LNCaP clone FGC (cell line): ENCODE measurements around the gene CACNA1D.

ENCODE experiments used
- DNase-seq: peaks from one replicate; pipeline ENCODE4 v3.0.0-alpha.2; 2011; ENCODE audit warnings: low read depth
- H3K4me3 ChIP-seq: 2 replicates; pipeline ENCODE4 v1.5.1; 2011; ENCODE audit warnings: mild to moderate bottlenecking, low read depth, low read length, control low read depth
- TF ChIP-seq, protein P1 (sequence below): IDR thresholded peaks from 2 replicates; pipeline ENCODE4 v1.5.1; 2012; ENCODE audit warnings: mild to moderate bottlenecking; ENCODE audit not compliant: control insufficient read depth, insufficient read depth; ENCODE audit errors: extremely low read depth

Gene CACNA1D

DNA sequence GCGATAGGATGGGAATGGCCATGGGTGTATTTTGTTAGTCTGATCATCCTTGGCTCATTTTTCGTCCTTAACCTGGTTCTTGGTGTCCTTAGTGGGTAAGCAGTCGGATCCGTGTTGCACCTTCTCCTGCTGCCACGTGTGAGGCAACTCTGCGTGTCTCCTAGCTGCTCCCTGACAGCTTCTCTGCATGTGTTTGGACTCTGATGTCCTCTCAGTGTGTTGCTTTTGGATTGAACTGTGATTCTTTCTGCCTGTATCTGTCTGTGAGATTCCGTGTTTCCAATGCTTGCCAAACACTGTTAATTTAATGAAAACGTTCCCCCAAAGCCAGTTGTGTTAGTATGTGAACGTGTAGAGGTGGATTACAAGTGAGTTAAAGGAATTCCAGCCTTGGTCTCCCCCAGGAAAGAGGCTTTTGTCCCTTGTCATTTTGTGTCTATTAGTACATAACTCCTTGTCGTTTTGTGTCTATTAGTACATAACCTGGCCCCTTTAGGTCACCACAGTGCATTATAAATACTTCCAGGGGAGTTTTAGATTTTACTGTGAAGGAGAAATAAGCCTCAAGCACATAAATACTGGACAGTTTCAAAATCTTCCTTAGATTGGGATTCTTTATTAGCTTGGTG, 179.4 kb downstream of the CACNA1D start:
- H3K4me3 ChIP-seq: no peak overlapping the region
- TF ChIP-seq, protein P1, sequence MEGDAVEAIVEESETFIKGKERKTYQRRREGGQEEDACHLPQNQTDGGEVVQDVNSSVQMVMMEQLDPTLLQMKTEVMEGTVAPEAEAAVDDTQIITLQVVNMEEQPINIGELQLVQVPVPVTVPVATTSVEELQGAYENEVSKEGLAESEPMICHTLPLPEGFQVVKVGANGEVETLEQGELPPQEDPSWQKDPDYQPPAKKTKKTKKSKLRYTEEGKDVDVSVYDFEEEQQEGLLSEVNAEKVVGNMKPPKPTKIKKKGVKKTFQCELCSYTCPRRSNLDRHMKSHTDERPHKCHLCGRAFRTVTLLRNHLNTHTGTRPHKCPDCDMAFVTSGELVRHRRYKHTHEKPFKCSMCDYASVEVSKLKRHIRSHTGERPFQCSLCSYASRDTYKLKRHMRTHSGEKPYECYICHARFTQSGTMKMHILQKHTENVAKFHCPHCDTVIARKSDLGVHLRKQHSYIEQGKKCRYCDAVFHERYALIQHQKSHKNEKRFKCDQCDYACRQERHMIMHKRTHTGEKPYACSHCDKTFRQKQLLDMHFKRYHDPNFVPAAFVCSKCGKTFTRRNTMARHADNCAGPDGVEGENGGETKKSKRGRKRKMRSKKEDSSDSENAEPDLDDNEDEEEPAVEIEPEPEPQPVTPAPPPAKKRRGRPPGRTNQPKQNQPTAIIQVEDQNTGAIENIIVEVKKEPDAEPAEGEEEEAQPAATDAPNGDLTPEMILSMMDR: no peak
- DNase-seq: no peak

DNA sequence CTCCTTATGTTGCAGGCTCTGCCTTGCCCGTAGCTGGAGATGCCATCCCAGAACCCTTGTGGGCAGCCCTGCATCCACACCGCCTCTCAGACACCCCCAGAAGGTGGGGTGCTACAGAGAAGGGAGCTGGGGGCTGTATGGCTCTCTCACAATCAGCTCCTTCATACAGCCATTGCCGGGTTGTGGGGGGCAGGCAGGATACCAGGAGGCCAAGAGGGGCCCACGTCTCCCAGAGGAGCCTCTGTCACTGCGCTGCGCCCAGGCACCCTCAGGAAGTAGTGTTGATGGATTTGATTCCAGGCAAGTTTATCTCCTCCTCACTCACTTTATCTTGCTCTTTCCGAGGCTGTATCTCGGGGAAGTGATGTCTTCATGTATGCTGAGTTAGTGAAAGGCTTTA, 180.2 kb downstream of the CACNA1D start:
- TF ChIP-seq, protein P1: no peak
- no peak for DNase-seq
- H3K4me3 ChIP-seq: no peak overlapping the region

DNA sequence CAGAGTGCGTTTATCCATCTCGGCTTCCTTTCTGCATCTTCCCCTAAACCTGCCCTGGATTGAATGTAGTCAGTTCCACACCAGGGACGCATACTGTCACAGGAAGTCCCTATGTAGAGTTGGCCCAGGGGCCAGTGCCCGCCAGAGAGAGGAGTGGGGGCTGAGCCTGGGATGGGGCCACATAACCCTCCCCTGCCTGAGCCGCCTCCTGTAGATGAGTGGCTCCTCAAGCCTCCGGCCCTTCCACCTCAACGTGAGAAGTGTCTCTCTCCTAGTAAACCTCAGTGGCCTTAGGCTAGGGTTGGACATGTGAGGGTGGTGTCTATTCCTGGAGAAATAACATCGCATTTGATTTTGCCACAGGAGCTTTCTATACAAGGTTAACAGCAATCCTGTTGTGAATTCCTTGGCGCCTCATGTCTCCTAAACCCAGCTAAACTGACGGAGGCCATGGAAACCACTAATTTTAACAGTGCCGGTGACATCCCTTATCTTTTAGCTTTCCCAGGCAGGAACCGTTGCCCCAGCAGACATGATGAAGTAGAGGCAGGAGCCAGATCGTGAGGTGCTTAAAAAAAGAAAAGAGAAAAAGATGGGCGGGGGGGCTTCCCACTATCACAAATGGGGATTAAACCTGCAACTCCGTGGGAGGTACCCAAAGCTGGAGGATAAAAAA, 180.7 kb downstream of the CACNA1D start:
- no peak overlapping the region for H3K4me3 ChIP-seq
- no peak for DNase-seq

GRCh38 chr3:53675942-53676341, 181.5 kb downstream of the CACNA1D start:
- no peak overlapping the region for H3K4me3 ChIP-seq

More for the DNA sequence above, 180.7 kb downstream of the CACNA1D start:
- TF ChIP-seq, protein P1: no peak

DNA sequence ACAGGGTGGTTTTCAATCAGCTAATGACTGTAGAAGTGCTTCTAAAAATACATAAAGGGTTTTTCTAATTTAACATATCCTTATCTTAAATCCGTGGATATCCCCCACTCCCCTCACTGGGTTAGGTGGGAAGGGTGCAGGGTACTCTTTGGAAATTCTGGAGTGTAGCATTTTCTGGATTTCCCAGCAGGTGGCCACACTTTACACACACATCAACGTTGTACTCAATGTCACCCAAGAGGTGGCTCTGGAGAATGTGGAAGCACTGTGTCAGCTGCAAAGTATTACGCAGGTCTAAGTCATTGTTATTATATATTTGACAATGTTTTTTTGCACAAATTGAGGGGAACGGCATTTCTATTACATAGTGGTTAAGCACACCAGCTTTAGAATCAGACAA, 183.0 kb downstream of the CACNA1D start:
- no peak overlapping the region for H3K4me3 ChIP-seq
- TF ChIP-seq, protein P1: peak; percentile 50
- DNase-seq: no peak

More at GRCh38 chr3:53675942-53676341, 181.5 kb downstream of the CACNA1D start:
- no peak for DNase-seq
- TF ChIP-seq, protein P1: no peak

GRCh38 chr3:53680028-53680427, 185.6 kb downstream of the CACNA1D start:
- TF ChIP-seq, protein P1: no peak
- H3K4me3 ChIP-seq: no peak overlapping the region
- no peak for DNase-seq
